ENCODE results near the gene PIGC. TPM values are rescaled to one million over a fixed set of nuclear protein-coding genes. Genes with fewer than 3 reads are reported as not detected.

Gene PIGC
- total RNA-seq, 1 experiment from 2014 or later = 17.5 TPM

DNA sequence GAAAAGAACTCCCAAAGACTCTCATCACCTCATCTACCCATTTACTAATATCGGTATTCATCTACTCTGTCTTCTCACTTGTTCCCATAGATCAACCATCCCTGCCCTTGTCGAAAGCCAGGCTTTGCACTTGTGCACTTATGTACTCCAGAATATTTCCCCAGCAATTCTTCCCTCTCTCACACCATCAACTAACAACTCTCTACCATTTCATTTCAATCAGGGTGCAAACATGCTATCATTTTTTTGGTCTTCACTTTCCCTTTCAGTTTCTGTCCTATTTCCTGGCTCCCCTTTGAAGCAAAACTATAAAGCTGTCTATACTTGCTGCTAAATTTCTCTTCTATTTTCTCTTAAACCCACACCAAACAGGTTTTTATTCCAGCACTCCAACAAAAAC, 16.7 kb downstream of the PIGC start:
- Mint-ChIP-seq H3K36me3 (ENCODE audit: insufficient read depth in 1 of 3, low read depth in 3 of 3) (no peaks in the 10 kb centered on the region; a peak in 1 of 7 replicates), H3K27me3 (ENCODE audit: low read depth) (no peaks in the 10 kb centered on the region), H3K4me3 (no peak overlapping the region), H3K4me1 (peaks cover 13 to 14% of the 10 kb centered on the region in 2 experiments), H3K27ac (no peak overlapping the region), H3K9me3 (no peaks in the 10 kb centered on the region)
- no peak overlapping the region for H4K5ac ChIP-seq (ENCODE audit: insufficient read length, low read depth, low read length)
- H2BK5ac ChIP-seq (ENCODE audit: insufficient read length, low read length) = no peak overlapping the region
- H3K79me2 ChIP-seq (ENCODE audit: insufficient read depth, low read length) = no peaks in the 10 kb centered on the region
- H3K79me1 ChIP-seq (ENCODE audit: insufficient read depth, low read depth, low read length, poor library complexity, severe bottlenecking) = no peaks in the 10 kb centered on the region
- TF ChIP-seq, protein P1, sequence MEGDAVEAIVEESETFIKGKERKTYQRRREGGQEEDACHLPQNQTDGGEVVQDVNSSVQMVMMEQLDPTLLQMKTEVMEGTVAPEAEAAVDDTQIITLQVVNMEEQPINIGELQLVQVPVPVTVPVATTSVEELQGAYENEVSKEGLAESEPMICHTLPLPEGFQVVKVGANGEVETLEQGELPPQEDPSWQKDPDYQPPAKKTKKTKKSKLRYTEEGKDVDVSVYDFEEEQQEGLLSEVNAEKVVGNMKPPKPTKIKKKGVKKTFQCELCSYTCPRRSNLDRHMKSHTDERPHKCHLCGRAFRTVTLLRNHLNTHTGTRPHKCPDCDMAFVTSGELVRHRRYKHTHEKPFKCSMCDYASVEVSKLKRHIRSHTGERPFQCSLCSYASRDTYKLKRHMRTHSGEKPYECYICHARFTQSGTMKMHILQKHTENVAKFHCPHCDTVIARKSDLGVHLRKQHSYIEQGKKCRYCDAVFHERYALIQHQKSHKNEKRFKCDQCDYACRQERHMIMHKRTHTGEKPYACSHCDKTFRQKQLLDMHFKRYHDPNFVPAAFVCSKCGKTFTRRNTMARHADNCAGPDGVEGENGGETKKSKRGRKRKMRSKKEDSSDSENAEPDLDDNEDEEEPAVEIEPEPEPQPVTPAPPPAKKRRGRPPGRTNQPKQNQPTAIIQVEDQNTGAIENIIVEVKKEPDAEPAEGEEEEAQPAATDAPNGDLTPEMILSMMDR (conservative IDR thresholded peaks at IDR 0.05) = no peak
- no peak overlapping the region for H3K4ac ChIP-seq (ENCODE audit: low read depth, low read length)
- no peak overlapping the region for H3K14ac ChIP-seq (ENCODE audit: insufficient read depth, low read length)
- H3K18ac ChIP-seq (ENCODE audit: insufficient read length, low read depth, low read length) = no peak overlapping the region
- no peak overlapping the region for H2AFZ ChIP-seq (ENCODE audit: low read length)
- no peak overlapping the region for H3K27ac ChIP-seq (ENCODE audit: insufficient read length, low read depth, low read length)
- H3K27me3 ChIP-seq (ENCODE audit: insufficient read depth, low read length) = no peaks in the 10 kb centered on the region
- H3T11ph ChIP-seq (ENCODE audit: low read length) = no peak overlapping the region
- no peak overlapping the region for H2AK5ac ChIP-seq (ENCODE audit: insufficient read length, low read length)
- no peak overlapping the region for H4K8ac ChIP-seq (replicated peaks; ENCODE audit: insufficient read length, low read depth, low read length)
- H2BK15ac ChIP-seq (ENCODE audit: low read depth, low read length) = no peak overlapping the region
- no peak overlapping the region for H4K91ac ChIP-seq (ENCODE audit: insufficient read length, low read depth, low read length)
- H4K20me1 ChIP-seq (ENCODE audit: control insufficient read depth, insufficient read depth, insufficient read length) = no peaks in the 10 kb centered on the region
- no peak overlapping the region for H2BK20ac ChIP-seq (ENCODE audit: low read depth, low read length, poor library complexity, severe bottlenecking)
- H3K9me3 ChIP-seq (ENCODE audit: control insufficient read depth, low read depth, low read length) = no peaks in the 10 kb centered on the region
- H3K23me2 ChIP-seq (ENCODE audit: insufficient read length, low read depth, low read length, poor library complexity, severe bottlenecking) = no peaks in the 10 kb centered on the region
- H2BK120ac ChIP-seq (ENCODE audit: low read depth, low read length, poor library complexity, severe bottlenecking) = no peak overlapping the region
- H3K23ac ChIP-seq (ENCODE audit: insufficient read length, low read depth, low read length) = no peak overlapping the region
- H3K4me1 ChIP-seq (ENCODE audit: insufficient read depth, low read length) = no peaks in the 10 kb centered on the region; the same call in 1 of the 2 replicates
- no peak overlapping the region for H3K9ac ChIP-seq (ENCODE audit: extremely low read depth, insufficient read length, low read length)
- H3K4me2 ChIP-seq (ENCODE audit: insufficient read depth, insufficient read length, low read length) = no peak overlapping the region
- no peak overlapping the region for H2BK12ac ChIP-seq (ENCODE audit: insufficient read length, low read depth, low read length)
- H3K56ac ChIP-seq (ENCODE audit: insufficient read length, low read depth, low read length) = no peak overlapping the region
- DNase-seq = no peak
- no CpG with 5 or more reads among the region's 2 CpGs for WGBS (ENCODE audit: extremely low coverage, insufficient read length, low lambda C conversion rate)

Data from H9 (cell line).